Lower leg skin (tissue), 4 donors: ENCODE data around the gene MTCH1. TPM values are rescaled to one million over a fixed set of nuclear protein-coding genes. Genes with fewer than 3 reads are reported as not detected.

Source experiments
- DNase-seq, 2 donors: peaks; one replicate each; pipeline ENCODE4 v3.0.0-alpha.2; 2019; ENCODE audit warnings: low spot score in 2 of 2
- H3K4me3 ChIP-seq: fragments of 200-600 bp; sonication (generic); 2 replicates; pipeline ENCODE4 v1.5.1; 2017; ENCODE audit warnings: mild to moderate bottlenecking, low read depth; ENCODE audit not compliant: poor library complexity, severe bottlenecking
- CTCF ChIP-seq, 3 donors: fragments of 450-650 bp; IDR thresholded peaks; one replicate each; pipeline ENCODE4 v1.5.1; 2016; ENCODE audit warnings: antibody characterized with exemption in 3 of 3, mild to moderate bottlenecking in 3 of 3, moderate library complexity in 2 of 3
- POLR2A ChIP-seq, 2 donors: fragments of 450-650 bp; IDR thresholded peaks; one replicate each; pipeline ENCODE4 v1.6.1; 2016 to 2017; ENCODE audit warnings: antibody characterized with exemption in 2 of 2, mild to moderate bottlenecking in 1 of 2, moderate library complexity in 1 of 2
- WGBS, 2 donors: methylation state at CpG; one replicate each; pipeline ENCODE4 v1.1.5; 2018; 5-methylcytosine and 5-hydroxymethylcytosine counted together
- intact Hi-C: fragments of 100-400 bp; cut with DNase I; formaldehyde crosslinking; loops from one replicate; pipeline ENCODE4 v1.15.0; 2023; ENCODE audit warnings: low total_unique reads
- total RNA-seq, 4 donors: library from RNA; depleted of rRNA; stranded (reverse); fragments of >200 nt; gene quantifications; one replicate each; pipeline ENCODE4 v1.1.0, GENCODE V29; 2016

Gene MTCH1
- total RNA-seq, 4 donors from 2014 or later = 166 to 219 (median 188) TPM

GRCh38 chr6:36930483-36930882 lies 55.5 kb downstream of the MTCH1 start:
- no peak for DNase-seq
- WGBS, 2 donors = 63 to 79% methylated on average over 4 of the region's 4 CpGs
- intact Hi-C loops = no loop called here
- H3K4me3 ChIP-seq = no peak overlapping the region
- TF ChIP-seq POLR2A (IDR thresholded peaks at IDR 0.05) = no peak

- DNase-seq = no peak
- H3K4me3 ChIP-seq = no peak overlapping the region
- intact Hi-C loops = no loop called here
- no peak for TF ChIP-seq POLR2A (IDR thresholded peaks at IDR 0.05)
- TF ChIP-seq CTCF (IDR thresholded peaks at IDR 0.05) = no peak
- 33 to 46% methylated on average over 5 of the region's 5 CpGs for WGBS, 2 donors
These were observed 56.4 kb downstream of the MTCH1 start for GRCh38 chr6:36929607-36930006.

GRCh38 chr6:36929152-36929551 lies 56.8 kb downstream of the MTCH1 start:
- TF ChIP-seq CTCF (IDR thresholded peaks at IDR 0.05) (no peak), POLR2A (IDR thresholded peaks at IDR 0.05) (no peak)
- H3K4me3 ChIP-seq = no peak overlapping the region
- no peak for DNase-seq
- intact Hi-C loops = no loop called here
- WGBS, 2 donors = 76 to 80% methylated on average over 10 of the region's 10 CpGs

GRCh38 chr6:36928547-36928918 lies 57.5 kb downstream of the MTCH1 start:
- intact Hi-C loops = no loop called here
- H3K4me3 ChIP-seq = no peak overlapping the region
- 50 to 61% methylated on average over 7 of the region's 7 CpGs for WGBS, 2 donors
- no peak for DNase-seq
- no peak for TF ChIP-seq CTCF (IDR thresholded peaks at IDR 0.05)

- WGBS, 2 donors = 58 to 76% methylated on average over 13 of the region's 13 CpGs
- intact Hi-C loops = no loop called here
- no peak overlapping the region for H3K4me3 ChIP-seq
- no peak for DNase-seq
- TF ChIP-seq POLR2A (IDR thresholded peaks at IDR 0.05) = no peak
- no peak for TF ChIP-seq CTCF (IDR thresholded peaks at IDR 0.05)
These were observed 58.1 kb downstream of the MTCH1 start for GRCh38 chr6:36927691-36928546.

- 86 to 88% methylated on average over 10 of the region's 10 CpGs for WGBS, 2 donors
- DNase-seq = no peak
- no peak overlapping the region for H3K4me3 ChIP-seq
- intact Hi-C loops = no loop called here
- TF ChIP-seq CTCF (IDR thresholded peaks at IDR 0.05) = no peak
- no peak for TF ChIP-seq POLR2A (IDR thresholded peaks at IDR 0.05)
These were observed 59.1 kb downstream of the MTCH1 start for GRCh38 chr6:36926708-36927513.
